CD4-positive, alpha-beta T cell treated with Interleukin-6 for 4 hours (primary cell): ENCODE results near the gene DLX2.

Source experiments
- DNase-seq: peaks from one replicate; pipeline ENCODE4 v3.0.0-alpha.2; 2020; ENCODE audit warnings: mixed read lengths

DLX2 gene

GRCh38 chr2:172107690-172108586 is 5.2 kb upstream of the DLX2 start:
- no peak for DNase-seq

GRCh38 chr2:172106108-172106961 is 3.6 kb upstream of the DLX2 start:
- DNase-seq, result peak; percentile 52

- DNase-seq, result no peak
Observed at GRCh38 chr2:172105471-172106107, 2.9 kb upstream of the DLX2 start.

- DNase-seq, result peak; percentile 68
Observed at GRCh38 chr2:172103471-172104272, 972 bp upstream of the DLX2 start.

GRCh38 chr2:172101821-172102390 is 794 bp downstream of the DLX2 start:
- no peak for DNase-seq

- no peak for DNase-seq
Observed at GRCh38 chr2:172100935-172101820, 1.5 kb downstream of the DLX2 start.

- DNase-seq, result no peak
Observed at GRCh38 chr2:172100080-172100934, 2.4 kb downstream of the DLX2 start.

- DNase-seq, result no peak
Observed at GRCh38 chr2:172099472-172100079, 3.1 kb downstream of the DLX2 start.

GRCh38 chr2:172098650-172099471 is 3.8 kb downstream of the DLX2 start:
- DNase-seq, result peak; percentile 43

- DNase-seq, result no peak
Observed at GRCh38 chr2:172098287-172098649, 4.4 kb downstream of the DLX2 start.

- DNase-seq, result no peak
Observed at GRCh38 chr2:172097557-172098131, 5.1 kb downstream of the DLX2 start.

- DNase-seq, result no peak
Observed at GRCh38 chr2:172096626-172097547, 5.8 kb downstream of the DLX2 start.

GRCh38 chr2:172095905-172096625 is 6.6 kb downstream of the DLX2 start:
- no peak for DNase-seq

- peak; percentile 80 for DNase-seq
Observed at GRCh38 chr2:172095146-172095904, 7.4 kb downstream of the DLX2 start.

GRCh38 chr2:172094294-172095145 is 8.2 kb downstream of the DLX2 start:
- DNase-seq, result no peak
